GM18507 (cell line): ENCODE data around the gene THBS1.

Experiments
- DNase-seq: peaks from one replicate; pipeline ENCODE4 v3.0.0; 2011; ENCODE audit warnings: low read depth; ENCODE audit not compliant: insufficient read length; ENCODE audit errors: extremely low spot score
- FAIRE-seq: peaks from 2 replicates; lab custom pipeline; 2011; peaks lifted over from hg19 to GRCh38; lab: Jason Lieb, UNC

THBS1 gene

DNA sequence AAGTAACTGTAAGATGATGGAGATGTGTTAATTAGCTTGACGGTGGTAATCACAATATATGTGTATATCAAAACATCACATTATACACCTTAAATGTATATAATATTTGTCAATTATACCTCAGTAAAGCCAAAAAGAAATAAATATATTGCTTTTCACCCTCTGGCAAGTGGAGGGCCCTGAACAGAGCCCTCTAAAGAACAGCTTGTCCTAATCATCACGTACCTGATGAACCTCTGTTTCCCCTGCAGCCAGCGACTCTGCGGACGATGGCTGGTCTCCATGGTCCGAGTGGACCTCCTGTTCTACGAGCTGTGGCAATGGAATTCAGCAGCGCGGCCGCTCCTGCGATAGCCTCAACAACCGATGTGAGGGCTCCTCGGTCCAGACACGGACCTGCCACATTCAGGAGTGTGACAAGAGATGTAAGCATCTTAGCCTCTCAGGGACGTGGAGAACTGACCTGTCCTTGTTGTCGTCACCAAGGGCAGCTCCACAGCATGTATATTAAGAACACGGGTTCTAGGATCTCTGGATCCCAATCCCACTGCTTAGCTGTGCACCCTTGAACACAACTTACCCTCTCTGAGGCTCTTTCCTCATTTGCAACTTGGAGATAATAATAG is 6.3 kb downstream of the THBS1 start:
- no peak for DNase-seq
- FAIRE-seq, result no peak

DNA sequence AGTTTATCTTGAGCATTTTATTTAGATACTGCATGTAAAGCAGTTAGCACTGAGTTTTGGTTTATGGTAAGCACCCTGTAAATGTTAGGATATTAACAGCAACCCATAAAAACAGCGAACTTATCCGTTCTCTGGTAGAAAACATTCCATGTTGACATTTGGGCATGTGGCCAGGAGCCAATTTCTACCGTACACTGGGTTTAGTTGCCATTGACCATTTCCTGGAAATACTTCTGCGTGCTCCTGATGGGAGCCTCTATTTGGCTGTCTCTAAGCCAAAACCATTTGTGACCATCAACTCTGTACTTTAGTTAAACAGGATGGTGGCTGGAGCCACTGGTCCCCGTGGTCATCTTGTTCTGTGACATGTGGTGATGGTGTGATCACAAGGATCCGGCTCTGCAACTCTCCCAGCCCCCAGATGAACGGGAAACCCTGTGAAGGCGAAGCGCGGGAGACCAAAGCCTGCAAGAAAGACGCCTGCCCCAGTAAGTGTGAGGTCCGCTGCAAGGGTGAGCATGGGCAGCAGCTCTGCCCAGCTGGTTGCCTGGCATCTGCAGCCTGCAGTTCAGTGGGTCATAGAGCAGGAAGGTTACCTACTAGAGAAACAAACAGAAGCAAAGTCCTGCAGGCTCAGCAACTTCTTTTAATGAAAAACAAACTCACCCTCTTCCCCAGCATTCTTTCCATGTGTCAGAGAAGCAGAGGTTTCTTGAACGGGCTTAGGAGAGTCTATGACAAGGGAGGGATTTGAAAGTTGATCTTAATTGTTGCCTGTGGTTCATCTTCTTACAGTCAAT is 7.1 kb downstream of the THBS1 start:
- DNase-seq (no peak), FAIRE-seq (no peak)

DNA sequence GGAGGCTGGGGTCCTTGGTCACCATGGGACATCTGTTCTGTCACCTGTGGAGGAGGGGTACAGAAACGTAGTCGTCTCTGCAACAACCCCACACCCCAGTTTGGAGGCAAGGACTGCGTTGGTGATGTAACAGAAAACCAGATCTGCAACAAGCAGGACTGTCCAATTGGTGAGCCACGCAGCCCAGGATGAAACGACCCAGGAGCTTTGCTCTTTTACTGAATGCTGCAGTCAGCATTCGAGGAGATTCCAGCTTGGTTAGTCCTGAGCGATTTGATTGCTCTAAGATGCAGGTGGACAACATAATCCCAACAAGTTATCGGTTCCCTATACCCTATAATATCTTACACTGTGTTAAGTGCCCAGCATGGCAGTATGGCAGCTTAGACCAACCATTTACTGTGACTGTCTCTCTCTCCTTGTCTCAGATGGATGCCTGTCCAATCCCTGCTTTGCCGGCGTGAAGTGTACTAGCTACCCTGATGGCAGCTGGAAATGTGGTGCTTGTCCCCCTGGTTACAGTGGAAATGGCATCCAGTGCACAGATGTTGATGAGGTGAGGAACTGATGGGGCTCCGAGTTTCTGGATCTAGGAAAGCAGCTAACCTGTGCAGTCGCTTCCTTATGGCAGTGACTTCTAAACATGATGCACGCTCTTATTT is 7.8 kb downstream of the THBS1 start:
- FAIRE-seq (no peak), DNase-seq (no peak)

DNA sequence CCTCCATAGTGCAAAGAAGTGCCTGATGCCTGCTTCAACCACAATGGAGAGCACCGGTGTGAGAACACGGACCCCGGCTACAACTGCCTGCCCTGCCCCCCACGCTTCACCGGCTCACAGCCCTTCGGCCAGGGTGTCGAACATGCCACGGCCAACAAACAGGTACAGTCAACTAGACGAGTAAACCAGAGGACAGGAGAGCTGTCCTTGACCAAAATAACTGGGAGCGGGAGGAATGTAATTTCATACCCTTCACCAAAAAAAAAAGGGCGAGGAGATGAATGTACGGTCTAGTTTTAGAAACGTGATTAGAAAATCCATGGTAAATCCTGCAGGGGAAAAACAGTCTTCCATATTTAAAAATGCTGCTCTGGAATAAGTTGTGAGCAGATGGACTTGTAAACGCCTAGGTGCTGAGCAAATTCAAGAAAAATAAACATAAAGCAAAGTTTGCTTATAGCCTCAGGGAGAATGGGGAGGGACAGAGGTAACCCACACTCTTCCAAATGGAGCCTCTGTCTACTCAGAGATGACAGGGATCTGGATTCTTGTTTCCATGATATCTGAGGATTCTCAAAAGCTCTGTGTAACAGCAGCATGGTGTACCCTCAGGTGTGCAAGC is 8.4 kb downstream of the THBS1 start:
- DNase-seq (no peak), FAIRE-seq (no peak)

DNA sequence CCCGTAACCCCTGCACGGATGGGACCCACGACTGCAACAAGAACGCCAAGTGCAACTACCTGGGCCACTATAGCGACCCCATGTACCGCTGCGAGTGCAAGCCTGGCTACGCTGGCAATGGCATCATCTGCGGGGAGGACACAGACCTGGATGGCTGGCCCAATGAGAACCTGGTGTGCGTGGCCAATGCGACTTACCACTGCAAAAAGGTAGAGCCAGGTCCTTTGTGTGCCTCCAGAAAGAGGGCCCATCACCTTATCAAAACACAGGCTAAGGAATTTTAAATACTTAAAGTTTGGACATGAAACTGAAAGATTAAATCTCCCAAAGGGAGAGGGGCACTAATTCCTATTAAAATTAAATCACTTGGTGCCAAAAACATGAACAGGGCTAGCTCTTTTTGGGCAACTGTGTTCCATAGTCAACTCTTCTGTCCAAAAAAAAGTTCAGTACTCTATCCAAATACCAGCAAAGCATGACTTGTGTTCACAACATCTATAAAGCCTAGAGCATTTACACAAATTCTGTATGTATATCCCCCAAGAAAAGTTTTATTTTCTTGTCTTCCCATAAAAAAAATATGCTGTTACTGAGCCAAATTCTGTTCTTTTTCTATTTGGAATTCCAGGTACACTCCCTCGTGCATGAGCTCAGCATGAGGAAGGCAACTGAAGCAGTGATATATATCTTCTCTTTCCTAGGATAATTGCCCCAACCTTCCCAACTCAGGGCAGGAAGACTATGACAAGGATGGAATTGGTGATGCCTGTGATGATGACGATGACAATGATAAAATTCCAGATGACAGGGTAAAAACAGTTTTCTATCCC is 9.2 kb downstream of the THBS1 start:
- no peak for FAIRE-seq
- no peak for DNase-seq

DNA sequence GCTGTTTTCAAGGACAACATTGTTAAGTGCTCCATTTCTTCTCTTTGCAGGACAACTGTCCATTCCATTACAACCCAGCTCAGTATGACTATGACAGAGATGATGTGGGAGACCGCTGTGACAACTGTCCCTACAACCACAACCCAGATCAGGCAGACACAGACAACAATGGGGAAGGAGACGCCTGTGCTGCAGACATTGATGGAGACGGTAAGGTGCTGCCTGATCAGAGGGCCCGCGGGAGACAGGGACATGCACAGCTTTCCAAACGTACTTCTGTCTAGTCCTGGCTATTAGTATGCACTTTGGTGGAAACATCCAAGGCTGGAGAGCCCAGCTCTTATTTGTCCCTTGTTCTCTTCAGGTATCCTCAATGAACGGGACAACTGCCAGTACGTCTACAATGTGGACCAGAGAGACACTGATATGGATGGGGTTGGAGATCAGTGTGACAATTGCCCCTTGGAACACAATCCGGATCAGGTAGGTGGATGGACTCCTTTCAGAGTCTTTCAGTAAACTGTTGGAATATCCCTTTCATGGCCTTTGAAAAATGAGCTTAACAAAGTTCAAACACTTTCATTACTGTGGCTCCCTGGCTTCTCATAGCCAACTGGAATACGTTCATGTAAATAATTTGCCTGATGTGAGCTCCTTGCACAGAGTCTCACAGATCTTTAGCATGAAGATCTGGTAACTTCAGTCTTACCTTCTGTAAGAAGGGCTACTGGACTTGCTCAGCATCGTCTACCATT is 10.4 kb downstream of the THBS1 start:
- no peak for DNase-seq
- FAIRE-seq, result no peak

DNA sequence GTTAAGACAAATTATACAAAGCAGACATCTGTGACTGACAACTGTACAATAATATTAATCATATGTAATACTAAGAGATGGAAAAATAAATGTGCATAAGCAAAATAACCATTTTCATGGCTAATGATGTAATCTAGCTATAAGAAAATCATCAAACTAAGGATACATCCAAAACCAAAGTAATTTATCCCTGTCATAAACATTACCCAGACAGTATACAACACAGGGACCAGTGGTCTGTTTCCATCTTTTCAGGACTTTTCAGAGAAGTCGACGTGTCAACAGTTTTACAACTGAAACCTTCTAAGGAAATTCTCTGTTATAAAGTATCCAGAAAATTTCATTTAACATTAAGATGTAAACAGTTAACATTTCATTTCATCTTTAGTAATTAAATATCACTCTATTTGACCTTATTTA is 11.0 kb downstream of the THBS1 start:
- FAIRE-seq, result no peak

DNA sequence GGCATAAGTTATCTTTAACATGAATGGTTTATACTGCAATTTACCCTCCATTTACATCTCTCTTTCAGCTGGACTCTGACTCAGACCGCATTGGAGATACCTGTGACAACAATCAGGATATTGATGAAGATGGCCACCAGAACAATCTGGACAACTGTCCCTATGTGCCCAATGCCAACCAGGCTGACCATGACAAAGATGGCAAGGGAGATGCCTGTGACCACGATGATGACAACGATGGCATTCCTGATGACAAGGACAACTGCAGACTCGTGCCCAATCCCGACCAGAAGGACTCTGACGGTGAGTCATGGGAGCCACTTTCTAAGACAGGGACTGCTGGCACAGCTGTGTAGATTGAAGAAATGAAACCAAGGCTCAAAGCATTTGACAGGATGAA is 11.6 kb downstream of the THBS1 start:
- FAIRE-seq (no peak), DNase-seq (no peak)

More for the DNA sequence above, 11.0 kb downstream of the THBS1 start:
- no peak for DNase-seq

DNA sequence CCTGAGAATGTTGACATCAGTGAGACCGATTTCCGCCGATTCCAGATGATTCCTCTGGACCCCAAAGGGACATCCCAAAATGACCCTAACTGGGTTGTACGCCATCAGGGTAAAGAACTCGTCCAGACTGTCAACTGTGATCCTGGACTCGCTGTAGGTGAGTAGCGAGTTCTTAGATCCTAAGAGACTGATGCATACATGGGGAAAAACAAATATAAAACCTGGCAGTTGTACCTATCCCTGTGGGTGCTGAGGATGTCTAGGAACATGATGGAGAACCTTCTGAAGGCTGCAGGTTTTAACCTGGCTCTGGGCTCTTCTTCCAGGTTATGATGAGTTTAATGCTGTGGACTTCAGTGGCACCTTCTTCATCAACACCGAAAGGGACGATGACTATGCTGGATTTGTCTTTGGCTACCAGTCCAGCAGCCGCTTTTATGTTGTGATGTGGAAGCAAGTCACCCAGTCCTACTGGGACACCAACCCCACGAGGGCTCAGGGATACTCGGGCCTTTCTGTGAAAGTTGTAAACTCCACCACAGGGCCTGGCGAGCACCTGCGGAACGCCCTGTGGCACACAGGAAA is 12.3 kb downstream of the THBS1 start:
- no peak for DNase-seq
- no peak for FAIRE-seq

DNA sequence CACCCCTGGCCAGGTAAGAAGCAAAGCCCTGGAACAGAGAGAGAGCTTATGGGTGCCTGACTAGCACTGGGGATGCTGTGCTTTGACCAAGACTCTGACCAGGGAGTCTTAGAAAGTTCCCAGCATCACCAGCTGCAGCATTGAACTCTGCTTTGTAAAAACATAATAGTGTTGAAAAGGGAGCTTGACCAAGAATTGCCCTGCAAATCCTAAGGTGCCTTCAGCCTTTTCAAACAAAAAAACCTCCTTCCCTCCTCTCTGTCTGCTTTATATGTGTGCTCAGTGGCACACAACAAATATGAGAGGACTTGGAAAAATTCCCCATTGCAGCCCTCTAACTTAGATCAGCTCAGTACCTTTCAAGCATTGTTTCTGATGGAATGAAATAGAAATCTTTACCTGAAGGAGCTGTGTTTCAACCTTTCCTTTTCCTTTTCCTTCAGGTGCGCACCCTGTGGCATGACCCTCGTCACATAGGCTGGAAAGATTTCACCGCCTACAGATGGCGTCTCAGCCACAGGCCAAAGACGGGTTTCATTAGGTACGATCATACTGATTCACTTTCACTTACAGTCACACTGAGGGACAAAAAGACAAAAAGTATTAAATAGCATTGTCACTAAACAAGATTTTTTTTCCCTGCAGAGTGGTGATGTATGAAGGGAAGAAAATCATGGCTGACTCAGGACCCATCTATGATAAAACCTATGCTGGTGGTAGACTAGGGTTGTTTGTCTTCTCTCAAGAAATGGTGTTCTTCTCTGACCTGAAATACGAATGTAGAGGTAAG is 13.0 kb downstream of the THBS1 start:
- no peak for FAIRE-seq
- DNase-seq, result no peak

DNA sequence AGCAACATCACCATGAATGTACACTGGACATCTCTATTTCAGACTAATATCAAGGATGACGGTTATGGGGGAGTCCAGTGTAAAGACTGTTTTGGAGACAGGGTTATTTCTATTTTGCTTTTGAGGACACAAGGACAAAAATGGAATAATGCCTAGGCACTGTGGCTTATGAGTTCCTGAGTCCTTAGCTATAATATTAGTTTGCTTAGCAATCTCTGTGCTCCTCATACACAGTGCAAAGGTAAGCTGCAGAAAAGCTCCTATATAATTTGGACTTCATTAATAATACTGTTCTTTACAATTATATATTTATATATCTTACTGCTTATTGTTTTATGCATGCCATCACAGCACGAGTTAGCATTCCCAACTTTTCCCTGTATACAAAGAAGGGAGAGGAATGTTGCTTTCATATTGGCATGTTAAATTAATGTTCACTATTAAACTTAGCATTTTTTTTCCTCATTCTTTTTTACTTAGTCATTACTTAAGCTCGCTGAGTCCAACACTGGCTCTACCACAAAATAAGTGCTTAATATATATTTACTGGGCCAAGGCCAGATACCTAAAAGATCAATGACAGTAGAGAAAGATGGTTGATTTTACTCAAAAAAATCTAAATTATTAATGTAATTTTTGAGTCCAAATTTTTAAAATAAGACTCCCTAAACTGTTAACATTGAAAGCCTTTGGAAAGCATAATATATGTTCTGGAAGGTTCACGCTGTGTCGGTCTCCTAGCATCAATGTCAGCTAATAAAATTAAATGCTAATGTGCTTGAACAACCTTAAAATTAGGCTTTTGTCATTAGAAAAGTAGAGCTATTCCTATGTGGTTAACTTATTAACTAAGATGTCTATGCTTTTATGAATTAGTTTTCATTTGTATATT is 13.8 kb downstream of the THBS1 start:
- FAIRE-seq (no peak), DNase-seq (no peak)

DNA sequence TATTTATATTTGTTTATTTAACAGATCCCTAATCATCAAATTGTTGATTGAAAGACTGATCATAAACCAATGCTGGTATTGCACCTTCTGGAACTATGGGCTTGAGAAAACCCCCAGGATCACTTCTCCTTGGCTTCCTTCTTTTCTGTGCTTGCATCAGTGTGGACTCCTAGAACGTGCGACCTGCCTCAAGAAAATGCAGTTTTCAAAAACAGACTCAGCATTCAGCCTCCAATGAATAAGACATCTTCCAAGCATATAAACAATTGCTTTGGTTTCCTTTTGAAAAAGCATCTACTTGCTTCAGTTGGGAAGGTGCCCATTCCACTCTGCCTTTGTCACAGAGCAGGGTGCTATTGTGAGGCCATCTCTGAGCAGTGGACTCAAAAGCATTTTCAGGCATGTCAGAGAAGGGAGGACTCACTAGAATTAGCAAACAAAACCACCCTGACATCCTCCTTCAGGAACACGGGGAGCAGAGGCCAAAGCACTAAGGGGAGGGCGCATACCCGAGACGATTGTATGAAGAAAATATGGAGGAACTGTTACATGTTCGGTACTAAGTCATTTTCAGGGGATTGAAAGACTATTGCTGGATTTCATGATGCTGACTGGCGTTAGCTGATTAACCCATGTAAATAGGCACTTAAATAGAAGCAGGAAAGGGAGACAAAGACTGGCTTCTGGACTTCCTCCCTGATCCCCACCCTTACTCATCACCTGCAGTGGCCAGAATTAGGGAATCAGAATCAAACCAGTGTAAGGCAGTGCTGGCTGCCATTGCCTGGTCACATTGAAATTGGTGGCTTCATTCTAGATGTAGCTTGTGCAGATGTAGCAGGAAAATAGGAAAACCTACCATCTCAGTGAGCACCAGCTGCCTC is 14.7 kb downstream of the THBS1 start:
- DNase-seq (no peak), FAIRE-seq (no peak)

DNA sequence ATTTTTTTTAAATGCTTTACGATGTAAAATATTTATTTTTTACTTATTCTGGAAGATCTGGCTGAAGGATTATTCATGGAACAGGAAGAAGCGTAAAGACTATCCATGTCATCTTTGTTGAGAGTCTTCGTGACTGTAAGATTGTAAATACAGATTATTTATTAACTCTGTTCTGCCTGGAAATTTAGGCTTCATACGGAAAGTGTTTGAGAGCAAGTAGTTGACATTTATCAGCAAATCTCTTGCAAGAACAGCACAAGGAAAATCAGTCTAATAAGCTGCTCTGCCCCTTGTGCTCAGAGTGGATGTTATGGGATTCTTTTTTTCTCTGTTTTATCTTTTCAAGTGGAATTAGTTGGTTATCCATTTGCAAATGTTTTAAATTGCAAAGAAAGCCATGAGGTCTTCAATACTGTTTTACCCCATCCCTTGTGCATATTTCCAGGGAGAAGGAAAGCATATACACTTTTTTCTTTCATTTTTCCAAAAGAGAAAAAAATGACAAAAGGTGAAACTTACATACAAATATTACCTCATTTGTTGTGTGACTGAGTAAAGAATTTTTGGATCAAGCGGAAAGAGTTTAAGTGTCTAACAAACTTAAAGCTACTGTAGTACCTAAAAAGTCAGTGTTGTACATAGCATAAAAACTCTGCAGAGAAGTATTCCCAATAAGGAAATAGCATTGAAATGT is 15.6 kb downstream of the THBS1 start:
- no peak for FAIRE-seq
- DNase-seq, result no peak

DNA sequence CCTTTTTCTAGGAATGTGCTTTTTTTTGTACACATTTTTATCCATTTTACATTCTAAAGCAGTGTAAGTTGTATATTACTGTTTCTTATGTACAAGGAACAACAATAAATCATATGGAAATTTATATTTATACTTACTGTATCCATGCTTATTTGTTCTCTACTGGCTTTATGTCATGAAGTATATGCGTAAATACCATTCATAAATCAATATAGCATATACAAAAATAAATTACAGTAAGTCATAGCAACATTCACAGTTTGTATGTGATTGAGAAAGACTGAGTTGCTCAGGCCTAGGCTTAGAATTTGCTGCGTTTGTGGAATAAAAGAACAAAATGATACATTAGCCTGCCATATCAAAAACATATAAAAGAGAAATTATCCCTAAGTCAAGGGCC is 16.5 kb downstream of the THBS1 start:
- no peak for DNase-seq
- no peak for FAIRE-seq

DNA sequence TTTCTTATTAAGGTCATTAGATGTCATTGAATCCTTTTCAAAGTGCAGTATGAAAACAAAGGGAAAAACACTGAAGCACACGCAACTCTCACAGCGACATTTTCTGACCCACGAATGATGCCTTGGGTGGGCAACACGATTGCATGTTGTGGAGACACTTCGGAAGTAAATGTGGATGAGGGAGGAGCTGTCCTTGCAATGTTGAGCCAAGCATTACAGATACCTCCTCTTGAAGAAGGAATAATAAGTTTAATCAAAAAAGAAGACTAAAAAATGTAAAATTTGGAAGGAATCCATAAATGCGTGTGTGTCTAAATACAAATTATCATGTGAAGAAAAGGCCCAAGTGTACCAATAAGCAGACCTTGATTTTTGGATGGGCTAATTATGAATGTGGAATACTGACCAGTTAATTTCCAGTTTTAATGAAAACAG is 16.9 kb downstream of the THBS1 start:
- FAIRE-seq (no peak), DNase-seq (no peak)
